T follicular helper cell (primary cell): ENCODE results near the gene PRTN3.
A peak's percentile ranks its signal among the peaks of the same experiment; 100 is the strongest.
"Not testable (repeated sequence)": the region's sequence is repeated elsewhere in the genome, so short reads cannot be mapped to it uniquely, and the experiment has no call there.

Source experiments
- DNase-seq: peaks from one replicate; pipeline ENCODE4 v3.0.0-alpha.2; 2020; ENCODE audit warnings: low read depth

The PRTN3 gene

DNA sequence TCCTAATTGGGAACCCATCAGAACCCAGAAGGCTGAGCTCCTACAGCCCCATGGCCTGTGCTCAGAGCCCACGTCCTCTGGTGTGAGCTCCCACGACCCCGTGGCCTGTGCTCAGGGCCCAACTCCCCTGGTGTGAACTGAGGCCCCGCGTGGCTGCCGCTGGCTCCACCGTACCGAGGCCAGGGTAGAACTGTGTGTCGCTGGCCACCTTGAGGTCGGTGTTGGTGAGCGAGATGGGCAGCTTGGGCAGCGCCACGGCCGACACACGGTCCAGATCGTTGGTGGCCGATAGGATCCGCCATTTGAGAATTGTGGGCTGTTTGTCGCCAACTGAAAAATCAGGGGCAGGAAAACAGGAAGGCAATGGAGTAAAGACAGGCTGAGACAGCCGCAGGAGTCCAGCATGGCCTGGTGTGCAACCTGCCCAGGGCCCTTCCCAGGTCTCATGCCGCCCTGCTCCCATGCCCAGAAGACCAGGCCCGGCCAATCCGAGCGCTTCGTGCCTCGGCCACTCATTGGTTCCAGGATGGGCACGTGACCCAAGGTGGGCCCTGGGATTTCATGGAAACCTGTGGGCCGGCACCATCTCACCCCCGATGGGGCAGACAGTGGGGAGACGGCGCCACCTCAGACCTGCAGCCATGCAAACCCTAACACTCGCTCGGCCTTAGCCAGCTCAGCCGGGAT, 40.7 kb downstream of the PRTN3 start:
- DNase-seq = no peak

DNA sequence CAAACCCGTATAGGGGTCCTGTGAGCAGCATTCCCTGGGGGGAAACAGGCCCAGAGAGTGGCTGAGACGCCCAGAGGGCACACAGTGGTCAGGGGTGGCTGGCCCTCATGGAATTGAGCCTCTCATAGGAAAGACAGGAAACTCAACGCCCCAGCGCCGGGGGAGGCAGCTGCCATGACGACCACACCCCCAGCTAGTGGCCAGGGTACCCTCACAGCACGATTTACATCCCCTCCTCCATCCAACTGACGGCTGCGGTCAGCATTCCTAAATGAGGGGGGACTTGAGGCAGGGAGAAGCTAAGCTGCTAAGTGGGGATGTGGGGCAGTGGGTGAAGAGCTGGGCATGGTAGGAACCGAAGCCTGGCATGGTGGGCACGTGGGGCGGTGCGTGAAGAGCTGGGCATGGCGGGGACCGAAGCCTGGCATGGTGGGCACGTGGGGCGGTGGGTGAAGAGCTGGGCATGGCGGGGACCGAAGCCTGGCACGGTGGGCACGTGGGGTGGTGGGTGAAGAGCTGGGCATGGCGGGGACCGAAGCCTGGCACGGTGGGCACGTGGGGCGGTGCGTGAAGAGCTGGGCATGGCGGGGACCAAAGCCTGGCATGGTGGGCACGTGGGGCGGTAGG, 42.2 kb downstream of the PRTN3 start:
- no peak for DNase-seq

DNA sequence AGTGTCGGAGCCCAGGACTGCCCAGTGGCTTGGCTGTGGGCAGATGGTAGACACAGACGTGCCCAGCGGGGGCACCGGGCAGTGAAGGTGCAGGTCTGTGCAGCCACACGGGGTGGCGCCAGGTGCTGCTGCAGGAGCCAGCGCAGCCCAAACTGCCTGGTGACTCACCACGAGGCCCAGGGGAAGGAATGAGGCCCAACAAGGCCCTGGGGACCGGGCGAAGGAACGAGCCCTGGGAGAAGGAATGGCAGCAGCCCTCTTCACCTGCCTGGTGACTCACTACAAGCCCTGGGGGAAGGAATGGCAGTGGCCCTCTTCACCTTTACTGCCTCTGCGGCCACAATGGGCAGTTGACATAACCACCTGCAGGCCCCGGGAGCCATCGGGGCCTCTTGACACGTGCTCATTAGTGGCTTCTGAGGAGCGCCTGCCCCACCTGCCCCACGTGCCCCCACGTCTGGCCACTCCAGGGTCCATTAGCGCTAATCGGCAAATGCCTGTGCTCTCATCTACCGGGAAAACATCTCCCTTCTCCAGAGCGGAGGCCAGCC, 42.9 kb downstream of the PRTN3 start:
- DNase-seq = no peak

DNA sequence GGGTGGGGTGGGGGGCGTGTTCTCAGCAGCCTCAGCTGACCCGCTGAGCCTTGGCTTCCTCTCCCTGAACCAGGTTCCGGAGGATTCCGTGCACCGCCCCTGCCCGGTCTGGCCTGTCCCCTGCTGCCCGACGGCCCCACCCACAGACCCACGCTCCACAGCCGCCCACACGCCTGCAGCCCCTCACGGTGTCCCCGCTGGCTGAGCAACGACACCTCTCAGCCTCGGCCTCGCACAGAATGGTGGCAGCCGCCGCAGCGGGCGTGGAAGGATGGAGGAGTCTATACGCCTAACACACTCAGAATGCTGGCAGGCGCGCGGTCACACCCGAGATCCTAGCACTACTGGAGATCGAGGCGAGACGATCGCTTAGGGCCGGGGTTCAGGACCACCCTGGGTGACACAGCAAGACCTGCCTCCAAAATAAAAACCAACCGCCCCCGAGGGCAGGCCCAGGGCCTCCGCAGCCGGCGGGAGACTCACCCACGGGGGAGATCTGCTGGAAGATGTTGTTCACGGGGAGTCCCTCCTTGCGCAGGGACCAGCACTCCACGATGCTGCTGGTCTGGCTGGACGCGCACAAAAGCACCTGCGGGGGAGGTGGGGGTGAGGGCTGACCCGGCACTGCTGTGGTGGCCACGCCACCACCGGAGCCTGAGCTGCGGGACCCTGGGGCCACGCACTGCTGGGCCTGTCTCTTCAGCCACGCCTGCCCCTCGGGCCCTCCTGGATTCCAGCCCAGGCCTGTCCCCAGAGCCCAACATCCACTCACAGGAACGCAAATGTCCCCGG, 43.8 kb downstream of the PRTN3 start:
- DNase-seq = no peak

DNA sequence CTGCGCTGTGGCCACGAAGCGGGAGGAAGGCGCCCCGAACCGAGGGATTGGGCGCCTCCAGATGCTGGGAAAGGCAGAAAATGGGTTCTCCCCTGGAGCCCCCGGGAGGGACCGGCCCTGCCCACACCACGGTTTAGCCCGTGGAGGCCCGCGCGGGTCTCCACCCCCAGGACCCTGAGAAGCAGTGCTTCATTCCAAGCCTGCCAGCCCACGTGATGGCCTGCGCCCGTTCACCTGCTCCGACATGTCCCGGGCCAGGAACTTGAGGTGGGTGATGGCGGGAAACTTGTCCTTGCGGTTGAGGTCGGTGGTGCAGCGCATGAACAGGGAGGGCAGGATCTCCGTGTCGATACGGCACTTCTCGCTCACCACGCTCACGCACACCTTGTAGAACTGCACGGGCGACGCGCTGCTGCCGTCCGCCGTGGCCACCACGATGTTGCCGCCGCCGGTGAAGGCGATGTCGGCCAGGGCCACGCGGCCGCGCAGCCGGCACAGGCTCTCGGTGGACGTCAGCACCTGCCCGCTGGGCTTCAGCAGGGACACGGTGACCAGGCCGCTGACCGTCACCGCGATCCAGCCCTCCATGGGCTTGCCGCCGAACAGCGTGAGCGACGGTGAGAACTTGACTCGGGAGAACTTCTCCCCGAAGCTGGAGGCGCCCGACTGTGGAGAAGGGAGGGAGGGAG, 44.9 kb downstream of the PRTN3 start:
- DNase-seq = no peak

DNA sequence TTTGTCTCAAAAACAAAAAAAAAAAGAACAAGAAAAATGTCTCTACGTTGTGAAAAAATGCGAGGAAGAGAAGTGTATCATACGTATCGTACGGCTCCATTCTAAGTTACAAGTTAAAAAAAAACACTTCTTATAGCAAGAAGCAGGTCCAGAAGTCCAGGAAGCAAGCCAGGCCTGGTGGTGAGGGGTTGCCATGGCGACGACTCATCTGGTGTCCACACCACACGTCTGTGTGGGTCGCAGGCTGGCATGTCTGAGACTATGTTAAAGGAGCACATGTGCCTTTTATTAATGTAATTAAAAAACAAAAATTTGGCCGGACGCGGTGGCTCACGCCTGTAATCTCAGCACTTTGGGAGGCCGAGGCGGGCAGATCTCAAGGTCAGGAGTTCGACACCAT, 46.3 kb downstream of the PRTN3 start:
- DNase-seq = no peak

DNA sequence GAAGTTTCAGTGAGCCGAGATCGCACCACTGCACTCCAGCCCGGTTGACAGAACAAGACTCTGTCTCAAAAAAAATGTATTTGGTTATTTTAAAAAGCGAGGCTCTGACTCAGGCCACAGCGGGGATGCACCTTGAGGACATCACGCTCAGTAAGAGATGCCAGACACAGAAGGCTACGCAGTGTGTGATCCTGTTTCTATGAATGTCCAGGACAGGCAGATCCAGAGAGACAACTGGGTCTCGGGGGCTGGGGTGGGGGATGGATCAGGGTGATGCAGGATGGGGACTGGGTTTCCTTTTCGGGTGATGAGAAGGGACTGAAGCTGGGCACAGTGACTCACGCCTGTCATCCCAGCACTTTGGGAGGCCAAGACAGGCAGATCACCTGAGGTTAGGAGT, 46.8 kb downstream of the PRTN3 start:
- DNase-seq = no peak

DNA sequence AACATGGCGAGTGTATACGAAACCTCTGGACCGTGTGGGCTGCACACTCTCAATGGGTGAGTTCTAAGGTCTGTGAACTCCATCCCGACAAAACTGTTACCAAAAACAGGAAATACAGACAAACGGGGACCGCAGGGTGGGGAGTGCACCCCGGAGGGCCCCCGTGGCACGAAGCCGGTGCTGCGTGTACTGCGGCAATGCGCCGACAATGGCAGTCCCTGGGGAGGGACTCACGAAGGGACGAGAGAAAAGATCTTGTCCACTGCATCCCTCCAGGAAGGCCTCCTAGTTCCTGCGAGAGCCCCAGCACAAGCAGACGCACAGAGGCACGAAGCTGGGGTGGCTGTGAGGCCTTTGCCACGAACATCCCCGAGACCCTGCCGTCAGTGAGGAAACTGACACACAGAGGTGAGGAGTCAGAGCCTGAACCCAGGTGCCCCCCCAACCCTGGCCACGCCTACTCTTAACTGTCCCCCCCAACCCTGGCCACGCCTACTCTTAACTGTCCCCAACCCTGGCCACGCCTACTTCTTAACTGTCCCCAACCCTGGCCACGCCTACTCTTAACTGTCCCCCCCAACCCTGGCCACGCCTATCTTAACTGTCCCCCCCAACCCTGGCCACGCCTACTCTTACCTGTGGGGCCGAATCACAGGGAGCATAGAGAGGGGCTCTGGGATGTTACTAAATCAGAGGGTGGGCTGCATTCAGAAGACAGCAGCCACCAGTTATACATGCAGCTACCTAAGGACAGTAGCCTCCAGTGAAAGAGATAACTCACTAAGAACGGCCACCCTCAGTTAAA, 48.0 kb downstream of the PRTN3 start:
- DNase-seq = peak; percentile 51

DNA sequence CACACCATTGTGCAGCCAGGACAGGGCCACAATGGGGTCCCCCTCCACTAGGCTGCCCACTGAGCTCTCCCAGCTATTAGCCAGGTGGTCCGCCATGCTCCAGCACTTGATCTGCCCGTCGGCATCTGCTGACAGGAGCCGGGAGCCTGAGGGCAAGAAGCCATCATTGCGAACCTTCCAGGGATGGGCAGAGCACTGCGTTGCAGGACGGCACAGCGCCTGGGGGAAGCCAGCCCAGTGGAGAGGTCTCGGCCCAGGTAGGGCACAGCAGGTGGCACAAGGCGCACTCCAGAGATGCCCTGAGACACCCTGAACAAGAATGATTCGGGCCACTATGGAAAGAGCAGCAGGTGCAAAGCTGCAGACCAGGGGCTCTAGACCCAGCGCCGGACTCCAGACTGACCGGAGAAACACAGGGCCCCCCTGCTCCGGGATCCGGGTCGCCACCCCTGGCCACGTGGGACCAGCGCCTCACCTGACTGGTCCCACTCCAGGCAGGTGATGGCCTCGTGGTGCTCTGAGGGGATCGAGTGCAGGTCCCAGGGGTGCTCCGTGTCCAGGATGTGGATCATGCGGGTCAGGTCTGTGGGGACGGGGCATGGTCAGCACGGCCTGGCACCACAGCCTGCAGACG, 49.0 kb downstream of the PRTN3 start:
- DNase-seq = no peak

DNA sequence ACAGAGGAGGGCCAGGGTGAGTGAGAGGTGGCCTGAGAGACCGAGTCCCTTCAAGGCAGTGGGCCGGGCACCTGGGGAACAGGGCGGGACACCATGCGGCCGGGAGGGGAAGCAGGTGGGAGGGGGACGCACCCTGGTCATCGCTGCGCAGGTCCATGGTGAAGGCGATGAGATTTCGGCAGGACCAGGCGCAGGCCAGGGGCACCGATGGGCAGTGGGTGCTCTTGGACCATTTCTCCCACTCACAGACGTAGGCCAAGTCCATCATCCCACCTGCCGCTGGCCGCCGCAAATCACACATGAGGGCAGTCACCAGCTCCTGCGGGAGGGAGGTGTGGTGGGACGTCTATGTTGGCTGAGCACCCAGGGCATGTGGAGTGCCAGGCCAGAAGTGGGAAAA, 50.0 kb downstream of the PRTN3 start:
- DNase-seq = no peak

DNA sequence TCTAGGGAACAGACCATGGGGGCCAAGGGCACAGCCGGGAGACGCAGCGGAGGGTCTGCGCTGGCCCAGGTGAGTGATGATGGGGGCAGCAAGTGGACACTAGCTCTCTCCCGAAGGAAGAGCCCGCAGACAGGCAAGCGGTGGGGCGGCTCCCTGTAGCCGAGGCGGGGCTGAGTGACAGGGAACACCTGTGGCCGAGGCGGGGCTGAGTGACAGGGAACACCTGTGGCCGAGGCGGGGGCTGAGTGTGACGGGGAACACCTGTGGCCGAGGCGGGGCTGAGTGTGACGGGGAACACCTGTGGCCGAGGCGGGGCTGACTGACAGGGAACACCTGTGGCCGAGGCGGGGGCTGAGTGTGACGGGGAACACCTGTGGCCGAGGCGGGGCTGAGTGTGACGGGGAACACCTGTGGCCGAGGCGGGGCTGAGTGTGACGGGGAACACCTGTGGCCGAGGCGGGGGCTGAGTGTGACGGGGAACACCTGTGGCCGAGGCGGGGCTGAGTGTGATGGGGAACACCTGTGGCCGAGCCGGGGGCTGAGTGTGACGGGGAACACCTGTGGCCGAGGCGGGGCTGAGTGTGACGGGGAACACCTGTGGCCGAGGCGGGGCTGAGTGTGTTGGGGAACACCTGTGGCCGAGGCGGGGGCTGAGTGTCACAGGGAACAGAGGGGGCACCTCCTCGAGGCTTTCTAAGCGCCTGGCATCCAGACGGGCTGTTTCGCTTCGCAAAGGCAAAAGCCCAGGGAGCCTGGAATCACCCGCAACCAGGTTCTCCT, 50.8 kb downstream of the PRTN3 start:
- not testable (repeated sequence) for DNase-seq

DNA sequence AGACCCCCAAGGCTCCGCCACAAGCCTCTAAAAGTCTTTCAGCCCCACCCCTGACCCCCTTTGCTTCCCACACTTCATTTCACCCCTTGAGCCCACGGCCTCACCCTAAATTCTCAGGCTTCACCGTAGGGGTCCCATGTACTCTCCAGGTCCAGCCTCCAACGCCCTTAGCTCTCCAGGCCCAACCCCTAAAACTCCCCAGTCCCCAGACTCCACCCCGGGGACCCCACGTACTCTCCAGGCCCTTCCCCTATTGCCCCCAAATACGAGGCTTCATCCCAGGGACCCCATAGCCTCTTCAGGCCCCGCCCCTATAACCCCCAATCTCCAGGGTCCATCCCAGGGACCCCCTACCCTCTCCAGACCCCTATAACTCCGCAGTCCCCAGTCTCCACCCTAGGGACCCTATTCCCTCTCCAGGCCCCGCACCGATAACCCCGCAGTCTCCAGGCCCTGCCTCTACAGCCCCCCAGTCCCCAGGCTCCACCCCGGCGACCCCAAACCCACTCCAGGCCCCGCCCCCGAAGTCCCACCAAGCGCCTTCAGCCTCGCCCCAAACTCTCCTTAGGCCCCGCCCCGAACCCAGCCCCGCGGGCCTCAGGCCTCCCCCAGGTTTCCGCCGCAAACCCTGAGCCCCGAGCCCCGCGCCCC, 51.6 kb downstream of the PRTN3 start:
- no peak for DNase-seq

DNA sequence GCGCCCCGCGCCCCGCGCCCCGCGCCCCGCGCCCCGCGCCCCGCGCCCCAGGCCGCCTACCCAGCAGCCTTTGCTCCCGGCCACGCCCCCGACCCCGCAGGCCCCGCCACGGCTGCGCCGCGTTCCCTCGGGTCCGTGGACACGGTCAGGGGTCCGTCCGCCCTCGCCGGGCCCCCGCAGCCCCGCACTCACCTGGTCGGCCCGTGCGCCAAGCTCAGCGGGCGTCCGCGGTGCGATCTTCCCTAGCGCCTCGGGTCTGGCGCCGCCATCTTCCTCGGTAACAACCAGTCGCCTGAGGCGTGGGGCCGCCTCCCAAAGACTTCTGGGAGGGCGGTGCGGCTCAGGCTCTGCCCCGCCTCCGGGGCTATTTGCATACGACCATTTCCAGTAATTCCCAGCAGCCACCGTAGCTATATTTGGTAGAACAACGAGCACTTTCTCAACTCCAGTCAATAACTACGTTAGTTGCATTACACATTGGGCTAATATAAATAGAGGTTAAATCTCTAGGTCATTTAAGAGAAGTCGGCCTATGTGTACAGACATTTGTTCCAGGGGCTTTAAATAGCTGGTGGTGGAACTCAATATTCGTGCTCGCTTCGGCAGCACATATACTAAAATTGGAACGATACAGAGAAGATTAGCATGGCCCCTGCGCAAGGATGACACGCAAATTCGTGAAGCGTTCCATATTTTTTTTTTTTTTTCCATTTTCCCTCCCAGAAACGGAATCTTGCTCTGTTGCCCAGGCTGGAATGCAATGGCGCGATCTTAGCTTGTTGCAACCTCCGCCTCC, 52.3 kb downstream of the PRTN3 start, which contains the start of the genes MED16 and RNU6-9:
Gene MED16, minus strand, starts transcription at position 294 of the 796 bp plus-strand sequence. CDS start 2,056 bp downstream, outside the sequence.
Gene RNU6-9, plus strand, starts transcription at position 591 of the 796 bp plus-strand sequence.
- peak; percentile 88 for DNase-seq

DNA sequence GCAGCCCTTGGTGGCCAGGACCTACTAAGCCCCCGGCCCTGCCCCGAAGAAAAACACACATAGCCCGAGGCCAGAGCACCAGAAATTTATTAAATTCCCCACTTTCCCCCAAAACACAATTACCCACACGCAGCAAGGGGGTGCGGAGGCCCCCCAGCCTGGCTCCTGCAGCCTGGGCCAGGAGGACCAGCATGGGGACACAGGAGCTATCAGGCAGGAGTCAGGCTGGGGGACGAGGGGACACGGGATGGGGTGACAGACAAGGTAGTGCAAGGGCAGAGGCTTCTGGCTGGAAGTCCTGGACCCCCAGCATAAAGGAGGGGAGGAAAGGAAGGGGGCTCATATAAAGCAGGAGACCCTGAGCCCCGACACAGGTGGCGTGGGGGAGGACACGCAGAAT, 55.6 kb downstream of the PRTN3 start:
- DNase-seq = no peak

DNA sequence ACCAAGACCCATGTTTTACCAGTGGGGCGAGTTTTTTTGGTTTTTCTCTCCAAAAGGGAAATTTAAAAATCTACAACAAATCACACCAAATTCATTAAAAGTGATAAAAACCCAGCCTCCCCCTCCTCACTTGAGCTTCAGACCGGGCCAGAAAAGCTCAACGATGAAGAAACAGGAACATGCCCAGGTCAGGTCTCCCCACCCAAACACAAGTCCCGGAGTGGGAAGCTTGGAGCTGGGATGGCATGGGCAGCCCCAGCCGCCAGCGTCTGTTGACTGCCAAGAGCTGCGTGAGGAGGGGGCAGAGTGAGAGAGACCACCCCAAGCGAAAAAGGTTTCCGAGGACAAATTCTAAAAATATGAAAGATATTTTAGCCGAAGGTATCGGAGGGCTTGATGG, 56.2 kb downstream of the PRTN3 start:
- DNase-seq = no peak

DNA sequence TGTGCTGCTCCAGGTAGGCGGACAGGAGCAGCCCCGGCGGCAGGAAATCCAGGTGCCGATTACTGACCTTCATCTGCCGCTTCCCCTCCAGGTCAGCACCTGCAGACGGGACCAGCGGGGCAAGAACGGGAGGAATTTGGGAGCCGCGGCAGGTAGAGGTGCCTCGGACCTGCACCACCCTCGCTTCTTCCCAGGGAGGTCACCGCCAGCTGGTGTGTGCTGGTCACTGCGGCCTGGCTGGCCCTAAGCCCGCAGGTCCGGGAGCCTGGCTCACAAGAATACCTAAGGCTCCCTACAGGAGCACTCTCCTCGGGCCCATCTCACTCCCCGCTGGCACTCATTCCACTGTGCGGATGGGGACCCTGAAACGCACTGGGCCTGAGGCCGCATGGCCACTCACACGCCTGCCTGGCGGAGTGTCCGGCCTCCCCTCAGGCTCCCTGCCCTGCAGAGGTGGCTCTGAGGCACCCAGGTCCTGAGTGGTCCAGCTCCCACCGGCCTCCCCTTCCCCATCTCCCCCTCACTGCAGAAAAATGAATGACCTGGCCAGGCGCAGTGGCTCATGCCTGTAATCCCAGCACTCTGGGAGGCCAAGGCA, 56.7 kb downstream of the PRTN3 start:
- DNase-seq = no peak
